A172 (cell line): ENCODE results near the gene VOPP1. TPM values are rescaled to one million over a fixed set of nuclear protein-coding genes. Genes with fewer than 3 reads are reported as not detected.

Source experiments
- DNase-seq: peaks from one replicate; pipeline ENCODE4 v3.0.0-alpha.2; 2015; ENCODE audit warnings: low spot score
- total RNA-seq: library from RNA; depleted of rRNA; stranded (reverse); fragments of >200 nt; shearing (Covaris generic); gene quantifications from 2 replicates; pipeline ENCODE4 v1.2.3, GENCODE V29; 2014; rRNA removed

Gene VOPP1
- total RNA-seq, 1 experiment from 2014 or later = 112 TPM

- no peak for DNase-seq
Observed at GRCh38 chr7:55436457-55436856, 135.8 kb downstream of the VOPP1 start.

- no peak for DNase-seq
Observed at GRCh38 chr7:55435466-55435865, 136.8 kb downstream of the VOPP1 start.

- peak; percentile 78 for DNase-seq
Observed at GRCh38 chr7:55432939-55433784, 139.1 kb downstream of the VOPP1 start.

- DNase-seq = no peak
Observed at GRCh38 chr7:55432506-55432905, 139.8 kb downstream of the VOPP1 start.

- DNase-seq = no peak
Observed at GRCh38 chr7:55431898-55432297, 140.4 kb downstream of the VOPP1 start.

- no peak for DNase-seq
Observed at GRCh38 chr7:55429835-55430499, 142.3 kb downstream of the VOPP1 start.

- DNase-seq = no peak
Observed at GRCh38 chr7:55427800-55428199, 144.5 kb downstream of the VOPP1 start.

GRCh38 chr7:55427342-55427741 is 145.0 kb downstream of the VOPP1 start:
- DNase-seq = no peak

- DNase-seq = no peak
Observed at GRCh38 chr7:55426676-55427075, 145.6 kb downstream of the VOPP1 start.

GRCh38 chr7:55425141-55425752 is 147.1 kb downstream of the VOPP1 start:
- DNase-seq = no peak

- peak; percentile 30 for DNase-seq
Observed at GRCh38 chr7:55423891-55424290, 148.4 kb downstream of the VOPP1 start.

GRCh38 chr7:55423277-55423711 is 149.0 kb downstream of the VOPP1 start:
- no peak for DNase-seq

Other genes starting within 250 kb of the VOPP1 start
- gene LANCL2, start 207.2 kb downstream of the VOPP1 start, total RNA-seq = 19.7 and 27.5 TPM in 2 replicates